ENCODE measurements around the gene KDM6A. TPM values are rescaled to one million over a fixed set of nuclear protein-coding genes. Genes with fewer than 3 reads are reported as not detected.

Gene KDM6A
- total RNA-seq, 1 experiment from 2014 or later = 42.8 TPM

- WGBS (ENCODE audit: extremely low coverage, insufficient read length, low lambda C conversion rate) = no CpG with 5 or more reads among the region's 16 CpGs
- Histone ChIP-seq H2BK15ac (ENCODE audit: low read depth, low read length) (no peak within 1 kb of the TSS), H3K4me1 (ENCODE audit: insufficient read depth, low read length) (no peaks in the 10 kb centered on the region), H2BK120ac (ENCODE audit: low read depth, low read length, poor library complexity, severe bottlenecking) (no peak within 1 kb of the TSS), H2AK5ac (ENCODE audit: insufficient read length, low read length) (no peak within 1 kb of the TSS), H2BK20ac (ENCODE audit: low read depth, low read length, poor library complexity, severe bottlenecking) (no peak within 1 kb of the TSS), H3K56ac (ENCODE audit: insufficient read length, low read depth, low read length) (no peak within 1 kb of the TSS), H3T11ph (ENCODE audit: low read length) (no peak within 1 kb of the TSS), H3K9ac (ENCODE audit: extremely low read depth, insufficient read length, low read length) (no peak within 1 kb of the TSS), H3K4ac (ENCODE audit: low read depth, low read length) (no peak within 1 kb of the TSS), H2BK5ac (ENCODE audit: insufficient read length, low read length) (no peak within 1 kb of the TSS), H3K23me2 (ENCODE audit: insufficient read length, low read depth, low read length, poor library complexity, severe bottlenecking) (no peaks in the 10 kb centered on the region), H3K18ac (ENCODE audit: insufficient read length, low read depth, low read length) (no peak within 1 kb of the TSS), H4K8ac (replicated peaks; ENCODE audit: insufficient read length, low read depth, low read length) (no peak within 1 kb of the TSS), H3K79me2 (ENCODE audit: insufficient read depth, low read length) (no peaks in the 10 kb centered on the region), H3K9me3 (ENCODE audit: control insufficient read depth, low read depth, low read length) (peaks cover 42% of the 10 kb centered on the region), H3K23ac (ENCODE audit: insufficient read length, low read depth, low read length) (no peak within 1 kb of the TSS), H3K14ac (ENCODE audit: insufficient read depth, low read length) (no peak within 1 kb of the TSS), H3K27ac (ENCODE audit: insufficient read length, low read depth, low read length) (no peak within 1 kb of the TSS), H4K20me1 (ENCODE audit: control insufficient read depth, insufficient read depth, insufficient read length) (no peaks in the 10 kb centered on the region), H2BK12ac (ENCODE audit: insufficient read length, low read depth, low read length) (no peak within 1 kb of the TSS), H4K5ac (ENCODE audit: insufficient read length, low read depth, low read length) (no peak within 1 kb of the TSS), H3K27me3 (ENCODE audit: insufficient read depth, low read length) (no peaks in the 10 kb centered on the region), H4K91ac (ENCODE audit: insufficient read length, low read depth, low read length) (no peak within 1 kb of the TSS), H3K4me2 (ENCODE audit: insufficient read depth, insufficient read length, low read length) (no peak within 1 kb of the TSS), H3K79me1 (ENCODE audit: insufficient read depth, low read depth, low read length, poor library complexity, severe bottlenecking) (no peaks in the 10 kb centered on the region), H2AFZ (ENCODE audit: low read length) (no peak within 1 kb of the TSS)
- H3K9me3 Mint-ChIP-seq = peaks cover 70 to 72% of the 10 kb centered on the region in 2 experiments
- DNase-seq = no peak
- no peak for TF ChIP-seq CTCF (conservative IDR thresholded peaks at IDR 0.05)
- no peak within 1 kb of the TSS for H3K4me3 Mint-ChIP-seq
- no peak within 1 kb of the TSS for H3K27ac Mint-ChIP-seq
- H3K27me3 Mint-ChIP-seq (ENCODE audit: low read depth) = no peaks in the 10 kb centered on the region
- no peaks in the 10 kb centered on the region for H3K4me1 Mint-ChIP-seq
- H3K36me3 Mint-ChIP-seq (ENCODE audit: insufficient read depth in 1 of 3, low read depth in 3 of 3) = no peaks in the 10 kb centered on the region; a peak in 2 of 7 replicates
Measured at GRCh38 chrX:44843753-44844152, 29.2 kb upstream of the KDM6A start, which contains the start of gene DUSP21. TSS of gene DUSP21 (plus strand) at chrX:44844021. CDS start at chrX:44844133, 112 bp downstream.
